D721Med (cell line): Measurements from ENCODE around the gene CDH23.

ENCODE experiments used
- DNase-seq: peaks from one replicate; pipeline ENCODE4 v3.0.0; 2011; ENCODE audit warnings: low spot score; ENCODE audit not compliant: insufficient read length
- FAIRE-seq: peaks from 2 replicates; lab custom pipeline; 2011; peaks lifted over from hg19 to GRCh38; lab: Jason Lieb, UNC
- TF ChIP-seq, protein P1 (sequence below): IDR thresholded peaks from 2 replicates; pipeline ENCODE4 v1.5.1; 2012; ENCODE audit warnings: mild to moderate bottlenecking, control low read depth; ENCODE audit not compliant: insufficient read depth; ENCODE audit errors: missing control alignments

The CDH23 gene

DNA sequence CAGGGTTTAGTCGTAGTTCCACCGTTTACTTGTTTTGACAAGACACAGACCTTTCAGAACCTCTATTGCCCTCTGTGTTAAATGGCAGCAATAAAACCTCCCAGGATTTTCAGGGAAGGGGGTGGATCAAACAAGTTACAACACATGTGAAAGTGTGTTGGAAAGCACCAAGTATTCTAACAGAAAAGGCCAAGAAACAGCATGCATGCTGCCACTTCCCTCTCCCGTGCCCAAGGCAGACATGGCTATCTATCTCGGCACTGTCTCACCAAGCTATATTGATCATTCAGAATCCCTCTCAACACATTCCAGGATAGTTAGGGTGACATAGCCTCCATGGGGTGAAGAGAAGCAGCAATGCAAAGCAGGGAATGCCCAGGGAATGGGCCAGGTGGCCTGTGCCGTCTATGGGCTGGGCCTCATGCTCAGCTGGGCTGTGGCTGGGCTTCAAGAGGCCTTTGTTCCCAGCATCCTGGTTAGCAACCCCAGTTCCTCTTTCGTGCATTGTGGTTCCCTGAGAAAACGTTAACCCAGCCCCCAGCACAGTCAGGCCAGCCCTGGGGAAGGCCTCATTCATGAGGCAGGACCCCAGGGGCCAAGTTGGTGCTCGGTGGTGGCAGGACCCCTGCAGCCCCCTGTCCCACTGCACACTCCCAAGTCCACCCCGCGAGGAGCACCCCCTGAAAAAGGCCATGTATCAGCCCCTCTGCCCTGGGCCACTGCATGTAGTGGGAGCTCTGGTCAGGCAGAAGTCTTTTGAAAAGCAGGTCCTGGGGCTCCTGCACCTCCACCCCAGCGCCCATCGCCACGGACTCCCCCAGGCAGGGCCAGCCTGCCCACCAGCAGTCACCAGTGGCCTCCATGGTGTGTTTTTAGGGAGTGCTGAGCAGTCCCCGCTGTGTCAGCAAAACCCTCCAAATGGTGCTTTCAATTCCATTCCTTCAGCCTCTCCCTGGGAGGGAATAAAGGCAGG lies 351.1 kb downstream of the CDH23 start:
- FAIRE-seq, result no peak
- TF ChIP-seq, protein P1, sequence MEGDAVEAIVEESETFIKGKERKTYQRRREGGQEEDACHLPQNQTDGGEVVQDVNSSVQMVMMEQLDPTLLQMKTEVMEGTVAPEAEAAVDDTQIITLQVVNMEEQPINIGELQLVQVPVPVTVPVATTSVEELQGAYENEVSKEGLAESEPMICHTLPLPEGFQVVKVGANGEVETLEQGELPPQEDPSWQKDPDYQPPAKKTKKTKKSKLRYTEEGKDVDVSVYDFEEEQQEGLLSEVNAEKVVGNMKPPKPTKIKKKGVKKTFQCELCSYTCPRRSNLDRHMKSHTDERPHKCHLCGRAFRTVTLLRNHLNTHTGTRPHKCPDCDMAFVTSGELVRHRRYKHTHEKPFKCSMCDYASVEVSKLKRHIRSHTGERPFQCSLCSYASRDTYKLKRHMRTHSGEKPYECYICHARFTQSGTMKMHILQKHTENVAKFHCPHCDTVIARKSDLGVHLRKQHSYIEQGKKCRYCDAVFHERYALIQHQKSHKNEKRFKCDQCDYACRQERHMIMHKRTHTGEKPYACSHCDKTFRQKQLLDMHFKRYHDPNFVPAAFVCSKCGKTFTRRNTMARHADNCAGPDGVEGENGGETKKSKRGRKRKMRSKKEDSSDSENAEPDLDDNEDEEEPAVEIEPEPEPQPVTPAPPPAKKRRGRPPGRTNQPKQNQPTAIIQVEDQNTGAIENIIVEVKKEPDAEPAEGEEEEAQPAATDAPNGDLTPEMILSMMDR, result no peak
- DNase-seq, result no peak

- DNase-seq, result no peak
- TF ChIP-seq, protein P1, result no peak
- FAIRE-seq, result no peak
Measured at GRCh38 chr10:71748671-71749191, 352.0 kb downstream of the CDH23 start.

GRCh38 chr10:71749396-71749795 lies 352.7 kb downstream of the CDH23 start:
- no peak for FAIRE-seq
- DNase-seq, result no peak
- TF ChIP-seq, protein P1, result no peak

GRCh38 chr10:71750124-71750841 lies 353.6 kb downstream of the CDH23 start:
- no peak for DNase-seq
- no peak for FAIRE-seq
- TF ChIP-seq, protein P1, result no peak

DNA sequence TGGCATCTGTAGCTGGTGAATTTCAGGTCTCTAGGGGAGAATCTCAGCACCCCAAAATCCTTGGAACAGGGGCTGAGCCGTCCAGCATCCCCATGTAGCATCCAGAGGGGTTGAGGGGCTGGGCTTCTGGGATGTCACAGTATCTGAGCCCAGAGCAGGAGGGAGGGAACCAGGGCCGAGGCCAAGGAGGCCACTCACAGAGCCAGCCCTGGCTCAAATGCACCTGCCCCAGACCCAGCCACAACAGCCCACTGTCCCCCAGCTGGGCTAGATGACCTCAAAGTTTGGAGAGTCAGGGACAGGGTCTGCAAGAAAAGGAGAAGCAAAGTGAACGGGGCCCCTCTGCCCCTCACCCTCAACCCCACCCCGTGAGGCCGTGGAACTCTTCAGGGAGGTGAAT lies 354.3 kb downstream of the CDH23 start:
- no peak for DNase-seq
- no peak for FAIRE-seq
- TF ChIP-seq, protein P1, result no peak

- FAIRE-seq, result no peak
- TF ChIP-seq, protein P1, result no peak
- no peak for DNase-seq
Measured at GRCh38 chr10:71751515-71752224, 354.9 kb downstream of the CDH23 start.
